Amniotic stem cell (primary cell): ENCODE data around the gene CCPG1.

Experiments used
- DNase-seq: peaks from one replicate; lab custom pipeline; 2025; lab: John Stamatoyannopoulos, UW

CCPG1 gene

DNA sequence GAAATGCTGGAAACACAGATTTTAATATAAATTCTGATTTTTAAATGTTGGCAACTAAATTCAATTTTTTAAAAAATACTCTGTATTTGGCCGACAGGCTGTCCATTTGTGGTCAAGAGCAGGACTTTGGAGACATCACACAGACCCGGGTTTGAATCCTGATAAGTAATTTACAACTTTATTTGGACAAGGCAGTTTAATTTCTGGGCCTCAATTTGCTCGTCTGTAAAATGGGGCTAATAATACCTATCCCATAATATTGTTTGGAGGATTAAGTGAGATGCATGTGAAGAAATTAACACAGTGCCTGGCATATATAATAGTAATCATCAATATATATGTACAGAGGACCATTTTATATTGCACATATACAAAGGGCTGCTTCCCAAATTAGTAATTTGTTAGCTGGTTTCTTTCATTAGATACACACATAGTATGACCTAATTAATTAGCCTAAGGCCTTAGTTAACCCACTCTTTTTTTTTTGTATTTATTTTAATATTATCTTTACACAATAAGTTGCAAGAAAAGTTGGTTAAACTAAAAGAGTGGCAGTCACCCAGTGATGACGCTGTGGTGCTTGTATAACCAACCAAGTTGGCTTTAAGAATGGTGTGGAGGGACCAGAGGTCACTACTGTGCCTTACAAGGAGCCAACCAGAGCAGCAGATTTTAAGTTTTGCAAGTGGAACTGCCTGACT, 88.5 kb downstream of the CCPG1 start:
- no peak for DNase-seq

DNA sequence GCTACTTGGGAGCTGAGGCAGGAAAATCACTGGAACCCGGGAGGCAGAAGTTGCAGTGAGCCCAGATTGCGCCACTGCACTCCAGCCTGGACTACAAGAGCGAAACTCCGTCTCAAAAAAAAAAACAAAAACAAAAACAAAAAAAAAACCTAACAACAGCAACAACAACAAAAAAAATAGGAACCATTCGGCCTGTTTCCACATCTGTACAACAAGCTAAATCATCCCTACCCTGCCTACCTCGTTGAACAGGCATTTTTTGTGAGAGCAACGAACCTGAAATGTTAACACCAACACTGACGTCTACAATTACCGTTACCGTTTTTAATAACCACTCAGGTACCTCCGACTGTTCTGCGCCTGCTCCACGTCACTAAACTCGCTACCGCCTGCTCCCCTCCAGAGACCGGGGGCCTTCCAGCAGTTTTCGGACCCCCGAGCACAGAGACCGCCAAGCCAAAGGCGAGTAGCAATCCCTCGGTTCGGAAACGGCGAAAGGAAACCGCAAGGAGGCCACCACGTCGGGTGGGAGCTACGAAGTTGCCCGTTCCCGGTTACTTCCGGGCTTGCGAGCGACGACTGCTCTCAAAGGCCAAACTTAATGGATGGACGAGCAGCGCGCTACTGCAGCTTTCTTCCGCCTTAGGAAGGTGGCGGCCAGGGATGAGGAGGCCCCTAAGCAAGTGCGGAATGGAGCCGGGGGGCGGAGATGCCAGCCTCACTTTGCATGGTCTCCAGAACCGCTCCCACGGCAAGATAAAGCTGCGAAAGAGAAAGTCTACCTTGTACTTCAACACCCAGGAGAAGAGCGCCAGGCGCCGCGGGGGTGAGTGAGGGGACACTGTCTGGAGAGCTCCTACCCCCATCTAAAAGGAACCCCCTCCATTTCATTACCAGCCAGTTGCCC, 89.3 kb downstream of the CCPG1 start, which contains the start of the genes PIGB and PIGBOS1:
Gene PIGB (plus strand): TSS at position 635 of the 907 bp plus-strand sequence. CDS start 29 bp downstream, at position 664.
Gene PIGBOS1 (minus strand): TSS at position 536 of the 907 bp plus-strand sequence. CDS start 1,331 bp downstream, outside the sequence.
- DNase-seq = peak; percentile 64
